SK-N-SH (cell line): ENCODE data around the gene PARD3B. TPM values are rescaled to one million over a fixed set of nuclear protein-coding genes. Genes with fewer than 3 reads are reported as not detected.

Experiments used
- CTCF ChIA-PET: fragments of 300-600, 350-600 bp; formaldehyde crosslinking; extraction: SDS; loops from one replicate; lab custom pipeline; 2021; lab: Yijun Ruan, JAX
- POLR2A ChIA-PET: fragments of 350-600 bp; sonication (Branson Sonifier 250); formaldehyde crosslinking; extraction: SDS; loops from one replicate; lab custom pipeline; 2020; ENCODE audit warnings: antibody characterized with exemption, inconsistent platforms; lab: Yijun Ruan, JAX
- DNase-seq: peaks from one replicate; pipeline ENCODE4 v3.0.0; 2012
- H2AFZ ChIP-seq: fragments of 200-600 bp; sonication (generic); 2 replicates; pipeline ENCODE4 v1.8.1; 2016; ENCODE audit warnings: antibody characterized with exemption, mild to moderate bottlenecking, low read depth
- H3F3A ChIP-seq: fragments of 200-600 bp; sonication (generic); replicated peaks from 2 replicates; pipeline ENCODE3; 2016; ENCODE audit warnings: antibody characterized with exemption, mild to moderate bottlenecking; ENCODE audit not compliant: insufficient read depth
- H3K27ac ChIP-seq, 2 experiments: fragments of 200-500 bp in 1 of 2; fragments of 200-600 bp in 1 of 2; sonication (Bioruptor generic) in 1 of 2; sonication (generic), shearing (Covaris generic) in 1 of 2; 2 replicates each; pipeline versions ENCODE4 v1.5.1 to v1.6.1; 2014 to 2016; ENCODE audit warnings: low read depth in 2 of 2, inconsistent platforms in 1 of 2, low read length in 1 of 2, mild to moderate bottlenecking in 1 of 2, mixed read lengths in 1 of 2
- H3K27me3 ChIP-seq: fragments of 200-600 bp; sonication (generic), shearing (Covaris generic); 2 replicates; pipeline ENCODE4 v1.6.1; 2016; ENCODE audit warnings: mixed run types; ENCODE audit not compliant: insufficient read depth
- H3K36me3 ChIP-seq, 2 experiments: fragments of 200-500 bp in 1 of 2; fragments of 200-600 bp in 1 of 2; sonication (Bioruptor generic) in 1 of 2; sonication (generic) in 1 of 2; replicated peaks in 1 of 2; 2 replicates each; pipeline versions ENCODE3 to v1.5.1; 2014 to 2016; ENCODE audit warnings: low read length in 1 of 2, mild to moderate bottlenecking in 1 of 2; ENCODE audit not compliant: insufficient read depth in 2 of 2, control insufficient read depth in 1 of 2
- H3K4me1 ChIP-seq, 2 experiments: fragments of 200-500 bp in 1 of 2; fragments of 200-600 bp in 1 of 2; sonication (Bioruptor generic) in 1 of 2; sonication (generic), shearing (Covaris generic) in 1 of 2; 2 replicates each; pipeline versions ENCODE4 v1.5.1 to v1.6.1; 2014 to 2016; ENCODE audit warnings: low read depth in 1 of 2, low read length in 1 of 2, mixed run types in 1 of 2; ENCODE audit not compliant: insufficient read depth in 2 of 2, control insufficient read depth in 1 of 2
- H3K4me2 ChIP-seq: fragments of 200-600 bp; sonication (generic), shearing (Covaris generic); 2 replicates; pipeline ENCODE4 v1.6.1; 2017; ENCODE audit warnings: mixed run types
- H3K4me3 ChIP-seq, 2 experiments: fragments of 200-500 bp in 1 of 2; fragments of 200-600 bp in 1 of 2; sonication (Bioruptor generic) in 1 of 2; sonication (generic), shearing (Covaris generic) in 1 of 2; 2 replicates each; pipeline versions ENCODE4 v1.5.1 to v1.8.1; 2014 to 2016; ENCODE audit warnings: low read depth in 2 of 2, inconsistent platforms in 1 of 2, low read length in 1 of 2, mild to moderate bottlenecking in 1 of 2, mixed read lengths in 1 of 2, moderate library complexity in 1 of 2
- H3K79me2 ChIP-seq: fragments of 200-600 bp; sonication (generic); 2 replicates; pipeline ENCODE4 v1.8.1; 2017; ENCODE audit warnings: mild to moderate bottlenecking; ENCODE audit not compliant: insufficient read depth
- H3K9ac ChIP-seq: fragments of 200-600 bp; sonication (generic); 2 replicates; pipeline ENCODE4 v1.6.1; 2017; ENCODE audit warnings: mixed run types
- H3K9me2 ChIP-seq: fragments of 200-600 bp; sonication (generic); 2 replicates; pipeline ENCODE4 v1.6.1; 2017; ENCODE audit warnings: mixed run types
- H3K9me3 ChIP-seq: fragments of 200-600 bp; sonication (generic); 2 replicates; pipeline ENCODE4 v1.6.1; 2017; ENCODE audit warnings: mixed run types, mild to moderate bottlenecking, moderate library complexity
- H4K20me1 ChIP-seq: fragments of 200-600 bp; sonication (generic); 2 replicates; pipeline ENCODE4 v1.6.1; 2017; ENCODE audit warnings: mild to moderate bottlenecking, mixed run types; ENCODE audit not compliant: insufficient read depth
- FOXJ3 ChIP-seq: sonication (generic); formaldehyde crosslinking; IDR thresholded peaks from 2 replicates; pipeline ENCODE4 v1.5.1; 2020; ENCODE audit warnings: mild to moderate bottlenecking, missing genetic modification reagents
- GATA2 ChIP-seq: sonication (generic); formaldehyde crosslinking; IDR thresholded peaks from 2 replicates; pipeline ENCODE4 v1.5.0; 2020; ENCODE audit warnings: mild to moderate bottlenecking, missing genetic modification reagents
- JUND ChIP-seq: IDR thresholded peaks from 2 replicates; pipeline ENCODE4 v1.4.0; 2012
- MXI1 ChIP-seq: IDR thresholded peaks from 2 replicates; pipeline ENCODE4 v1.6.1; 2012; ENCODE audit warnings: mild to moderate bottlenecking, low read depth, low read length, improper control_type of control experiment
- RAD21 ChIP-seq: IDR thresholded peaks from 2 replicates; pipeline ENCODE4 v1.6.1; 2012; ENCODE audit warnings: mild to moderate bottlenecking, low read length
- YY1 ChIP-seq: IDR thresholded peaks from 2 replicates; pipeline ENCODE4 v1.4.0; 2012; ENCODE audit warnings: low read depth, mild to moderate bottlenecking
- WGBS: methylation state at CpG from one replicate; pipeline ENCODE4 v1.1.6; 2017; ENCODE audit warnings: low lambda C conversion rate; 5-methylcytosine and 5-hydroxymethylcytosine counted together
- polyA plus RNA-seq, 3 experiments: library from polyadenylated mRNA; depleted of rRNA; stranded (reverse); fragments of >200 nt; gene quantifications; 2 replicates each; pipeline ENCODE4 v1.2.3, GENCODE V29; 2012
- TF ChIP-seq, protein P1 (sequence below): IDR thresholded peaks from 2 replicates; pipeline ENCODE4 v1.4.0; 2012; ENCODE audit warnings: low read depth, borderline replicate concordance
- TF ChIP-seq, protein P2 (sequence below): fragments of 200-600 bp; sonication (generic); IDR thresholded peaks from 2 replicates; pipeline ENCODE4 v1.6.1; 2017; ENCODE audit warnings: antibody characterized with exemption, mild to moderate bottlenecking, moderate library complexity
- TF ChIP-seq, protein P3 (sequence below): fragments of 150-350 bp; IDR thresholded peaks from 2 replicates; pipeline ENCODE4 v1.6.1; 2016; ENCODE audit warnings: mild to moderate bottlenecking, low read depth, low read length

The PARD3B gene
- polyA plus RNA-seq, 1 of the 3 experiments (the other 2 are of a cell fraction): 0.87 TPM

DNA sequence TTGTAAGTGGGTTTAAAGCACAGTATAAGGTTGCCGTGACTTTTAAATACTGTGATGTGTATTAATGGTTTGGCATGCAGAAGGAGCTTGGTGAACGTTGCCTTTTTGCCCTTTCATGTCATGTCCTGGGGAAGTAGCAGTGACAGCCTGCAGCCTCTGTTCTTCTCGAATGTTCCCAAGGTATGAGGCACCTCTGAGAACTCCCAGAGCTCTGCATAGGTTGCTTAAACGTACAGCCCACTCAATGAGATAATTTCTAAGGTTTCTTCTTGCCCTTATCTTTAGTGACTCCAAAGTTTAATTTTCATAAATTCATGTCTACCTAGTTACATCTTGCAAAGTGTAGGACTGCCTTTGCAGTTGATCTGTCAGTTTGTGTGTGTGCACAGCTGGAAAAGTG is 36.7 kb downstream of the PARD3B start:
- Histone ChIP-seq H3K4me3 (no peak overlapping the region), H3K27ac (no peak overlapping the region), H4K20me1 (no peaks in the 10 kb centered on the region), H3K27me3 (no peaks in the 10 kb centered on the region), H2AFZ (no peak overlapping the region), H3F3A (no peaks in the 10 kb centered on the region), H3K9me2 (no peaks in the 10 kb centered on the region), H3K36me3 (no peaks in the 10 kb centered on the region), H3K79me2 (no peaks in the 10 kb centered on the region), H3K4me2 (no peak overlapping the region), H3K9ac (no peak overlapping the region), H3K9me3 (no peaks in the 10 kb centered on the region), H3K4me1 (no peaks in the 10 kb centered on the region)
- 51% methylated on average over 4 of the region's 4 CpGs for WGBS
- POLR2A ChIA-PET: interaction anchor here (0.6 kb wide), 1 partner anchor 1507 kb away, joined by 5 read pairs; no protein-coding TSS in a partner anchor
- no peak for DNase-seq
- CTCF ChIA-PET: no interaction called here
- TF ChIP-seq RAD21: no peak
- TF ChIP-seq, protein P1, sequence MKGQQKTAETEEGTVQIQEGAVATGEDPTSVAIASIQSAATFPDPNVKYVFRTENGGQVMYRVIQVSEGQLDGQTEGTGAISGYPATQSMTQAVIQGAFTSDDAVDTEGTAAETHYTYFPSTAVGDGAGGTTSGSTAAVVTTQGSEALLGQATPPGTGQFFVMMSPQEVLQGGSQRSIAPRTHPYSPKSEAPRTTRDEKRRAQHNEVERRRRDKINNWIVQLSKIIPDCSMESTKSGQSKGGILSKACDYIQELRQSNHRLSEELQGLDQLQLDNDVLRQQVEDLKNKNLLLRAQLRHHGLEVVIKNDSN: no peak
- TF ChIP-seq, protein P2, sequence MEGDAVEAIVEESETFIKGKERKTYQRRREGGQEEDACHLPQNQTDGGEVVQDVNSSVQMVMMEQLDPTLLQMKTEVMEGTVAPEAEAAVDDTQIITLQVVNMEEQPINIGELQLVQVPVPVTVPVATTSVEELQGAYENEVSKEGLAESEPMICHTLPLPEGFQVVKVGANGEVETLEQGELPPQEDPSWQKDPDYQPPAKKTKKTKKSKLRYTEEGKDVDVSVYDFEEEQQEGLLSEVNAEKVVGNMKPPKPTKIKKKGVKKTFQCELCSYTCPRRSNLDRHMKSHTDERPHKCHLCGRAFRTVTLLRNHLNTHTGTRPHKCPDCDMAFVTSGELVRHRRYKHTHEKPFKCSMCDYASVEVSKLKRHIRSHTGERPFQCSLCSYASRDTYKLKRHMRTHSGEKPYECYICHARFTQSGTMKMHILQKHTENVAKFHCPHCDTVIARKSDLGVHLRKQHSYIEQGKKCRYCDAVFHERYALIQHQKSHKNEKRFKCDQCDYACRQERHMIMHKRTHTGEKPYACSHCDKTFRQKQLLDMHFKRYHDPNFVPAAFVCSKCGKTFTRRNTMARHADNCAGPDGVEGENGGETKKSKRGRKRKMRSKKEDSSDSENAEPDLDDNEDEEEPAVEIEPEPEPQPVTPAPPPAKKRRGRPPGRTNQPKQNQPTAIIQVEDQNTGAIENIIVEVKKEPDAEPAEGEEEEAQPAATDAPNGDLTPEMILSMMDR: no peak
- TF ChIP-seq FOXJ3 (CRISPR knock-in tag): no peak

DNA sequence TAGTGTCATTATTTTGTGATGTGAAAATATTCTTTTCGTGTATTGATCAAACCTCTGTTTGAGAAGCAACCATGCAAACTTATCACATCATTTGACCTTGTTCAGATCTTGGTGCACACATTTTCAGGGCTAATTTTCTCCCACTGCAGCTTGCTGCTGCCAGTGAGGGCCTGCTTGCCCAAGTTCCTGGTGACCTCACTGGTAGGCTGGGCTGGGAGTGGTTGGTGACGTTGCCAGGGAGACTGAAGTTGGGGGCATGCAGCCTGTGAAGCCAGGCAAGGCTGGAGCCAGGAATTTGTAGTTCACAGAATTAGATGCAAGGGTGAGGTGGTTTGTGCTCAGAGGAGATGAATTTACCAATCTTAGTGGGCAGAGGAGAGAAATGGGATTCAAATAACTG is 38.5 kb downstream of the PARD3B start:
- no peaks in the 10 kb centered on the region for H3K9me2 ChIP-seq
- H3K79me2 ChIP-seq: no peaks in the 10 kb centered on the region
- H3K27ac ChIP-seq: no peak overlapping the region
- no peaks in the 10 kb centered on the region for H3F3A ChIP-seq
- ChIA-PET POLR2A (no interaction called here), CTCF (no interaction called here)
- H2AFZ ChIP-seq: no peak overlapping the region
- no peak overlapping the region for H3K9ac ChIP-seq
- H3K4me3 ChIP-seq: no peak overlapping the region
- H4K20me1 ChIP-seq: no peaks in the 10 kb centered on the region
- TF ChIP-seq, protein P3, sequence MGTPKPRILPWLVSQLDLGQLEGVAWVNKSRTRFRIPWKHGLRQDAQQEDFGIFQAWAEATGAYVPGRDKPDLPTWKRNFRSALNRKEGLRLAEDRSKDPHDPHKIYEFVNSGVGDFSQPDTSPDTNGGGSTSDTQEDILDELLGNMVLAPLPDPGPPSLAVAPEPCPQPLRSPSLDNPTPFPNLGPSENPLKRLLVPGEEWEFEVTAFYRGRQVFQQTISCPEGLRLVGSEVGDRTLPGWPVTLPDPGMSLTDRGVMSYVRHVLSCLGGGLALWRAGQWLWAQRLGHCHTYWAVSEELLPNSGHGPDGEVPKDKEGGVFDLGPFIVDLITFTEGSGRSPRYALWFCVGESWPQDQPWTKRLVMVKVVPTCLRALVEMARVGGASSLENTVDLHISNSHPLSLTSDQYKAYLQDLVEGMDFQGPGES: no peak
- TF ChIP-seq JUND (no peak), RAD21 (no peak), YY1 (no peak), MXI1 (no peak), GATA2 (CRISPR knock-in tag) (no peak)
- WGBS: 71% methylated on average over 2 of the region's 2 CpGs
- no peak for DNase-seq
- H3K4me2 ChIP-seq: no peak overlapping the region
- no peaks in the 10 kb centered on the region for H3K4me1 ChIP-seq
- no peaks in the 10 kb centered on the region for H3K9me3 ChIP-seq
- H3K36me3 ChIP-seq: no peaks in the 10 kb centered on the region
- no peaks in the 10 kb centered on the region for H3K27me3 ChIP-seq
